ENCODE measurements around the gene EPC1.

DNA sequence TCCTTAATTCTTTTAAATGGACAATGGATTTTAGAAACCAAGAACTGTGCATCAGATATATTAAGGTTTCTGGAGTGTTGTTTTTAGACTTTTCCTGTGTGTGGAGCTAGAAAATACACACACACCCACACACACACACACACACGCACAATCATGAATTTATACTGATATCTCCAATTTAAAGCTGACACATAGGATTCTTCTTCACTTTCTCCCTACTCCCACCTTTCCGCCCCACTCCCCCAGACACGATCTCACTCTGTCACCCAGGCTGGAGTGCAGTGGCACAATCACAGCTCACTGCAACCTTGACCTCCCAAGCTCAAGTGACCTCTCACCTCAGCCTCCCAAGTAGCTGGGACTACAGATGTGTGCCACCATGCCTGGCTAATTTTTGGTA is 100.3 kb downstream of the EPC1 start:
- no peak for TF ChIP-seq POLR2A (IDR thresholded peaks at IDR 0.05)
- TF ChIP-seq, protein P1, sequence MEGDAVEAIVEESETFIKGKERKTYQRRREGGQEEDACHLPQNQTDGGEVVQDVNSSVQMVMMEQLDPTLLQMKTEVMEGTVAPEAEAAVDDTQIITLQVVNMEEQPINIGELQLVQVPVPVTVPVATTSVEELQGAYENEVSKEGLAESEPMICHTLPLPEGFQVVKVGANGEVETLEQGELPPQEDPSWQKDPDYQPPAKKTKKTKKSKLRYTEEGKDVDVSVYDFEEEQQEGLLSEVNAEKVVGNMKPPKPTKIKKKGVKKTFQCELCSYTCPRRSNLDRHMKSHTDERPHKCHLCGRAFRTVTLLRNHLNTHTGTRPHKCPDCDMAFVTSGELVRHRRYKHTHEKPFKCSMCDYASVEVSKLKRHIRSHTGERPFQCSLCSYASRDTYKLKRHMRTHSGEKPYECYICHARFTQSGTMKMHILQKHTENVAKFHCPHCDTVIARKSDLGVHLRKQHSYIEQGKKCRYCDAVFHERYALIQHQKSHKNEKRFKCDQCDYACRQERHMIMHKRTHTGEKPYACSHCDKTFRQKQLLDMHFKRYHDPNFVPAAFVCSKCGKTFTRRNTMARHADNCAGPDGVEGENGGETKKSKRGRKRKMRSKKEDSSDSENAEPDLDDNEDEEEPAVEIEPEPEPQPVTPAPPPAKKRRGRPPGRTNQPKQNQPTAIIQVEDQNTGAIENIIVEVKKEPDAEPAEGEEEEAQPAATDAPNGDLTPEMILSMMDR (IDR thresholded peaks at IDR 0.05) = no peak

Data from right lobe of liver (tissue), 4 donors.